GM23248 (cell line): ENCODE measurements around the gene CA11.

Source experiments
- EZH2 ChIP-seq: fragments of 200-600 bp; sonication (generic); IDR thresholded peaks from 2 replicates; pipeline ENCODE4 v1.6.1; 2018; ENCODE audit warnings: antibody characterized with exemption, mild to moderate bottlenecking; ENCODE audit not compliant: insufficient read depth, poor library complexity, severe bottlenecking
- EZH2phosphoT487 ChIP-seq: fragments of 200-600 bp; sonication (generic); IDR thresholded peaks from 2 replicates; pipeline ENCODE4 v1.6.1; 2018; ENCODE audit warnings: antibody characterized with exemption, moderate library complexity, mild to moderate bottlenecking, low read depth; ENCODE audit not compliant: insufficient read depth

DNA sequence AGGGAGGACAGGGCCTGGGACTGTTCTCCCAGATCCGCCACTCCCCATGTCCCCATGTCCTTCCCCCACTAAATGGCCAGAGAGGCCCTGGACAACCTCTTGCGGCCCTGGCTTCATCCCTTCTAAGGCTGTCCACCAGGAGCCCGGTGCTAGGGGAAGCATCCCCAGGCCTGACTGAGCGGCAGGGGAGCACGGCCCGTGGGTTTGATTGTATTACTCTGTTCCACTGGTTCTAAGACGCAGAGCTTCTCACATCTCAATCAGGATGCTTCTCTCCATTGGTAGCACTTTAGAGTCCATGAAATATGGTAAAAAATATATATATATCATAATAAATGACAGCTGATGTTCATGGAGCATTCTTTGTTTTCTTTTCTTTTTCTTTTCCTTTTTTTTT is 38.6 kb downstream of the CA11 start:
- TF ChIP-seq EZH2 (no peak), EZH2phosphoT487 (no peak)
